Calu3 (cell line): ENCODE measurements around the gene FOSL1. TPM values are rescaled to one million over a fixed set of nuclear protein-coding genes. Genes with fewer than 3 reads are reported as not detected.

ENCODE experiments used
- BruUV-seq: library from RNA; stranded (reverse); fragments of 400-500 nt; replicated peaks from 2 replicates; lab custom pipeline; 2021; lab: Mats Ljungman, UMichigan
- CTCF ChIA-PET: fragments of 300-600 bp; sonication (Branson Sonifier 250); formaldehyde crosslinking; loops from one replicate; lab custom pipeline; 2022; ENCODE audit warnings: antibody characterized with exemption; lab: Charles Lee
- DNase-seq: peaks from one replicate; pipeline ENCODE4 v3.0.0; 2022
- H3K27ac Mint-ChIP-seq: one replicate; pipeline ENCODE4 v1.8.0; 2022; ENCODE audit warnings: mixed read lengths; ENCODE audit not compliant: unreplicated experiment
- H3K27me3 Mint-ChIP-seq: one replicate; pipeline ENCODE4 v1.8.0; 2022; ENCODE audit warnings: mixed read lengths; ENCODE audit not compliant: unreplicated experiment
- H3K36me3 Mint-ChIP-seq: one replicate; pipeline ENCODE4 v1.8.0; 2022; ENCODE audit warnings: mild to moderate bottlenecking, moderate library complexity, mixed read lengths; ENCODE audit not compliant: insufficient read depth, unreplicated experiment
- H3K4me1 Mint-ChIP-seq: one replicate; pipeline ENCODE4 v1.8.0; 2022; ENCODE audit warnings: mild to moderate bottlenecking, low read depth, mixed read lengths; ENCODE audit not compliant: unreplicated experiment
- H3K4me3 Mint-ChIP-seq: one replicate; pipeline ENCODE4 v1.8.0; 2022; ENCODE audit warnings: mild to moderate bottlenecking, low read depth, moderate library complexity, mixed read lengths; ENCODE audit not compliant: unreplicated experiment
- H3K9me3 Mint-ChIP-seq: one replicate; pipeline ENCODE4 v1.8.0; 2022; ENCODE audit warnings: low read depth, mixed read lengths; ENCODE audit not compliant: unreplicated experiment
- CTCF ChIP-seq: fragments of 200-600 bp; IDR thresholded peaks from one replicate; pipeline ENCODE4 v1.8.0; 2022; ENCODE audit warnings: antibody characterized with exemption; ENCODE audit not compliant: unreplicated experiment
- intact Hi-C: fragments of 100-400 bp; cut with micrococcal nuclease; formaldehyde crosslinking; loops from one replicate; pipeline ENCODE4 v1.10.0; 2022; ENCODE audit not compliant: unreplicated experiment
- total RNA-seq: library from RNA; stranded (reverse); gene quantifications from 2 replicates; pipeline ENCODE4 v1.2.3, GENCODE V29; 2022

Gene FOSL1
- total RNA-seq, 1 experiment from 2014 or later = 76.1 TPM

- H3K4me3 Mint-ChIP-seq = no peak overlapping the region
- CTCF ChIA-PET = interaction anchor here (0.6 to 2.6 kb wide), 19 partner anchors 11 to 196 kb away, joined by 3 to 14 read pairs (median 4); partner anchors contain the start of genes CST6, KAT5 and MUS81
- BruUV-seq = no TSS peak
Measured at GRCh38 chr11:65884716-65885092, 15.5 kb downstream of the FOSL1 start.

GRCh38 chr11:65883786-65884715, 16.1 kb downstream of the FOSL1 start:
- intact Hi-C loops = loop anchor here (10.0 kb wide), 1 partner anchor 101 kb away; no protein-coding TSS in a partner anchor
- Mint-ChIP-seq H3K4me3 (no peak overlapping the region), H3K27ac (no peak overlapping the region), H3K4me1 (peaks cover 22% of the 10 kb centered on the region), H3K27me3 (no peaks in the 10 kb centered on the region), H3K36me3 (peaks cover 50% of the 10 kb centered on the region), H3K9me3 (no peaks in the 10 kb centered on the region)
- CTCF ChIA-PET = interaction anchor here (0.6 to 2.6 kb wide), 17 partner anchors 10 to 195 kb away, joined by 3 to 14 read pairs (median 4); partner anchors contain the start of genes CST6, KAT5 and MUS81
- TF ChIP-seq CTCF = no peak
- DNase-seq = no peak
- no TSS peak for BruUV-seq

More at GRCh38 chr11:65884716-65885092, 15.5 kb downstream of the FOSL1 start:
- peak; percentile 86 for DNase-seq
- Mint-ChIP-seq H3K36me3 (peaks cover 57% of the 10 kb centered on the region), H3K4me1 (peaks cover 29% of the 10 kb centered on the region), H3K27ac (no peak overlapping the region), H3K9me3 (no peaks in the 10 kb centered on the region), H3K27me3 (no peaks in the 10 kb centered on the region)
- TF ChIP-seq CTCF = peak; percentile 94
- intact Hi-C loops = loop anchor here (10.0 kb wide), 1 partner anchor 100 kb away; no protein-coding TSS in a partner anchor

- H3K27me3 Mint-ChIP-seq = no peaks in the 10 kb centered on the region
- no TSS peak for BruUV-seq
Measured at GRCh38 chr11:65883058-65883761, 17.0 kb downstream of the FOSL1 start.

More at GRCh38 chr11:65883058-65883761, 17.0 kb downstream of the FOSL1 start:
- no peak for TF ChIP-seq CTCF
- H3K4me3 Mint-ChIP-seq = no peak overlapping the region
- H3K9me3 Mint-ChIP-seq = no peaks in the 10 kb centered on the region
- CTCF ChIA-PET = interaction anchor here (1.4 to 2.3 kb wide), 2 partner anchors 105 to 138 kb away, joined by 3 to 14 read pairs; no protein-coding TSS in a partner anchor
- H3K27ac Mint-ChIP-seq = no peak overlapping the region
- peaks cover 42% of the 10 kb centered on the region for H3K36me3 Mint-ChIP-seq
- DNase-seq = no peak
- intact Hi-C loops = loop anchor here (10.0 kb wide), 1 partner anchor 102 kb away; no protein-coding TSS in a partner anchor
- H3K4me1 Mint-ChIP-seq = peaks cover 15% of the 10 kb centered on the region
